ENCODE measurements around the gene ADD1.

GRCh38 chr4:2882341-2882740 lies 38.7 kb downstream of the ADD1 start:
- no peak for TF ChIP-seq CTCF (IDR thresholded peaks at IDR 0.05)
- TF ChIP-seq EP300 (IDR thresholded peaks at IDR 0.05), result no peak
